GM18873 (cell line): Measurements from ENCODE around the gene SIRT5.

Experiments
- ATAC-seq: cut with Tn5 transposase; IDR thresholded peaks from one replicate; pipeline ENCODE4 v1.9.1; 2021; ENCODE audit warnings: mild to moderate bottlenecking, moderate library complexity, moderate number of reproducible peaks; ENCODE audit not compliant: unreplicated experiment, low FRiP score

The SIRT5 gene

DNA sequence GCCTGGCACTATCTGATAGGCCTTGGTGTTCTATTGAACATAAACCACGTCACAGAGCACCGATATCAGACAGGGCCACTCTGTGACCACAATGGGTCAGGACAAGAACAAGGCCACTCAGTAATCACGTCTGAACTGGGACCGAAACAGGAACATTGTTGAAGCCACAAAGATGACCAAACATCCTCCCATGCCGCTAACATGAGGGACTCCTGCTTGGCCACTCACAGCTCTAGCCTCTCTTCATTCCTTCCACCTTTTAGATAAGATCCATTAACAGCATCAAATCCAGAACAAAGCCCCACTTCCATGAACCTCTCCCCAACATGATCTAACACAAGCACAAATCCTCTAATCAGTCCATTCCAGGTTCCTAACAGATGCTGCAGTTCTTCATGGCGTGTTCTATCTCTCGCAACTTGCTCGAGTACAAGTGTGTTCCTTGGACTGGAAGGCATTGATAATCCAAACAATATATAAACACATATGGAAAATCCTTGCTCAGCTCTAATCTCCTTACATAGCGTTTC lies 7.4 kb downstream of the SIRT5 start:
- no peak for ATAC-seq

DNA sequence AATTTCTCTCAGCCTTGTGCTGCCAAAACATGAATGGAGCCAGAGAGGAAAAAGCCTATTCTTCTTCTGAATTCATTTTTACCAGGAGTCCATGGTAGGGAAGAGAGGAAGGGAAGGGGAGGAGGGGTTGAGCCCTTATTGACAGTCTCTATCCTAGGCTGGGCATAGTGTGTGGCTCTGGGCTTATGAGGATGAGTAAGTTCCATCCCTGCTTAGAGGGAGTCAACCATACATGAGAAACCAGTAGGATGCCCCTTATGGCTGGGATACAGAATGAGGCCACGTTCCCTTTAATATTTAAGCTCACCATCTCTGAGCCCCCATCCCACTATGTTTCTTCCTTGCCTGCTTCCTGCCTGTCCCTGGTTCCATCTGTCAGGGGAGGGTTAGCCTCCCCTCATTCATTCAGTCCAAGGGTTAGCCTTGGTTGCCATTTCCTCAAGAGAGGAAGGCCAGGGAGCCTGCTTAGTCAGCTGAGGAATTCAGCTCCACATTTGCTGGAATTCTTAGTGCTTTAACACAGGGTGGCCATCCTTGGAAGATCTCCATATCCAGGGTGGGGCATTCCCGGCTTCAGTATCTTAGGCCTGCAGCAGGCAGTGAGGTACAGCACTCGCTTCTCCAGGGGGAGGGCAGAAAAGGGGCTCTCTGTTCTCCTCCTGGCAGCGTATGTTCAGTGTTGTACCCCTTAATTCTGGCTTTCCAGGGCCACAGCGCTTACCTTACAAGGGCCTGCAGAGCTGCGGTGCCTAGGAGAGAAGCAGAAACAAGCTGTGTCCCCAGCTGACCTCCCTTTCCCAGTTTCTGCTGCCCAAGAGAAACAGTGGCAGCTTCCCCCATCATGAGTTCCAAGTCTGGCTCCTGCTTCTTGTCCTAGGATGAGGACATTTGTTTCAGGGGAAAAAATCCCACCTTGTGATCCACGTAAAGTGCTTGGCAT lies 12.5 kb downstream of the SIRT5 start:
- ATAC-seq: no peak

DNA sequence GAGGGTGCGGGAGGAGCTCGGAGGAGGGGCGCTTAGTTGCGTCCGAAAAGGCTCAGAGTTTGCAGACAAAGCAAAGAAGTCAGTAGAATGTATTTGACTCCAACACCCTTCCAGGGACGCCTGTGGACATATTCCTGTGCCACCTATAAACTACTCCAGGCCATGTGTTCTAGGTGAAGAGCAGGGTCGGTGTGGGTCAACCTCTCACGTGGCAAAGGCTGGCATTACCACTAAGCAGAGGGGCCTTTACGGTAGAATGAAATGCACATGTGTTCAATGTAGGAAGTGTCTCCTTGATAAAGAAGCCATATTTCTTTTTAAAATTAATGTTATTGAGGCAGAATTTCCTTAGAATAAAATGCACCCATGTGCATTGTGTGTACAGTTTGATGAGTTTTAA lies 15.4 kb downstream of the SIRT5 start:
- ATAC-seq: no peak

DNA sequence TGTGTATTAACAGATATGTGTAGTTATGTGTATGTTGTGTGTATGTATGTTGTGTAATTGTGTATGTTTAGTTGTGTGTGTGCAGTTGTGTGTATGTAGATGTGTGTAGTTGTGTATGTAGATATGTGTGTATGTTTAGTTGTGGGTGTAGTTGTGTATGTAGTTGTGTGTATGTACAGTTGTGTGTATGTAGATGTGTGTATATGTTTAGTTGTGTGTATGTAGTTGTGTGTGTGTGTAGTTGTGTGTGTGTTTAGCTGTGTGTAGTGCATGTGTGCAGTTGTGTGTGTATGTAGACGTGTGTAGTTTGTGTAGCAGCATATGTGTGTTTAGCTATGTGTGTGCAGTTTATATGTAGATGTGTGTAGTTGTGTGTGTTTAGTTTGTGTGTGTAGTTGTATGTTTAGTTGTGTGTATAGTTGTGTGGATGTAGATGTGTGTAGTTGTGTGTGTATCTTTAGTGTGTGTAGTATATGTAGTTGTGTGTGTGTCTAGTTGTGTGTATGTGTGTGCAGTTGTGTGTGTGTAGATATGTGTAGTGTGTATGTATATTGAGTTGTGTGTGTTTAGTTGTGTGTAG lies 16.3 kb downstream of the SIRT5 start:
- ATAC-seq: no peak

DNA sequence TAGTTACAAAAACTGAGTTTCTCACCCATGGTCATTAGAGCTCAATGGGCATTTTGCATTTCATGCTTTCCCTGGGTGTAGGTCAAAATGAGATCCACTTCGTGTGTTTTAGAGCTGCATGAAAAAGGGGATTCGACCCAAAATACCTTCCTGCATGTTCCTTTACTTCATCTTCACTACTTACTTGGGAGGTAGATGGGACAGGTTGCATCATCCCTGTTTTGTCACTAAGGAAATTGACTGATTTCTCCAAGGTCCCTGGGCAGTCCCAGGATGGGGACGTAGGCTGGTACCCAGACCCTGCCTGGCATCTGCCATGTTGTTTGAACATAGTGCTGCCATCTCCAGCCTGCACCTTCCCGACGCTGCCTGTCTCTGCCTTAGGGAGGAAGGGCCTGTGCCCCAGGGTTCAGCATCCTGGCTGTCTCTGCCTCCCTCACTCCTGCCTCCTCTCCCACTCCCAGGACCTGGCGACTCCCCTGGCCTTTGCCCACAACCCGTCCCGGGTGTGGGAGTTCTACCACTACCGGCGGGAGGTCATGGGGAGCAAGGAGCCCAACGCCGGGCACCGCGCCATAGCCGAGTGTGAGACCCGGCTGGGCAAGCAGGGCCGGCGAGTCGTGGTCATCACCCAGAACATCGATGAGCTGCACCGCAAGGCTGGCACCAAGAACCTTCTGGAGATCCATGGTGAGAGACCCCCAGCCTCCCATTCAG lies 17.0 kb downstream of the SIRT5 start:
- no peak for ATAC-seq

DNA sequence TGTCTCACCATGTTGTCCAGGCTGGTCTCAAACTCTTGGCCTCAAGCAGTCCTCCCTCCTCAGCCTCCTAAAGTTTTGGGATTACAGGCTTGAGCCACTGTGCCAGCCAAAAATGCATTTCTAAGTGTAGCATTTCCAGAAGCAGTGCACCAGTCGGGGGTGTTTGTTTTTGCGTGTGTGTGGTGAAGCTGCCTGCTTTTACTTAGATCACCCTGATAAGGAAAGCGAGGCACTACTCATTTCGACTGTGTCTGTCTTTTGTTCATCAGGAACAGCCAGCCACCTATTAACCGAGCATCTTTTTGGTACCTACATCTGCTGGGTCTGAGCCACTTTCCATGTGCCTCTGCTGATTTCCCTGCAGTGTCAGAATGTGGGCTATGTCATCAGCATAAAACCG lies 18.7 kb downstream of the SIRT5 start:
- no peak for ATAC-seq

DNA sequence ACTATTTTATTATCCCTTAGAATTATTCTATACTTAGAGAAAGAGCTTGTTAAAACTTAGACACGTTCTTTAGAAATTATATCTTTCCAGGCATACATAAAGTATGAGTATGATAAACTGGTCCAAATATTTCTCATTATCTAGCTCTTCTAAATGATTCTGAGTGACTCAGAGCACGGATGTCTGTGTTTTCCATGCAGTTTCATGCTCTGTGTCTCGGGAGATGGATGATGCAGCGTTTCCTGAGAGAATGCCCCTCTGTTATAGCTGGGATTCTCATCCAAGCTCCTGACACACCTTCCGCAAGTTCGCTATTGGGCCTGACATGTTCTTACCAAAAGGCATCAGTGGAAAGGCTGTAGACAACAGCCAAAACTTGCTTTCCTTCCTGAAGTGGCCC lies 19.3 kb downstream of the SIRT5 start:
- no peak for ATAC-seq

DNA sequence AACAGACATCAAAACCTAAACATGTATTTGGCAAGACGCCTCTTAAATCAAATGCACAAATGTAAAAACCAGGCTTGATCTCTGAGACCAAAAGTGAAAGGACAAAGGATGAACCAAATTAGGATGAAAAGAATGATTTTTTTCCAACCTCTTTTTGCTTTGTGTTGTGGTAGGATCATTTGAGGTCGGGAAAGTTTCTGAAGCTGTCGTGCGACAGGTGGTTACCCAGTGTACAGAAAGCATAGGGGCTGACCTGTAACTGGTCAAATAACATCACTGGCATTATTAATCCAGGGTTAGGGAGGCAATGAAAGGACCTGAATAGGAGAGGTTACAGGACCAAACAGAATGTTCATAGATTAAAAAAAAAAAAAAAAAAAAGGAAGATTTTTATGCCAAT lies 22.7 kb downstream of the SIRT5 start:
- ATAC-seq: no peak

DNA sequence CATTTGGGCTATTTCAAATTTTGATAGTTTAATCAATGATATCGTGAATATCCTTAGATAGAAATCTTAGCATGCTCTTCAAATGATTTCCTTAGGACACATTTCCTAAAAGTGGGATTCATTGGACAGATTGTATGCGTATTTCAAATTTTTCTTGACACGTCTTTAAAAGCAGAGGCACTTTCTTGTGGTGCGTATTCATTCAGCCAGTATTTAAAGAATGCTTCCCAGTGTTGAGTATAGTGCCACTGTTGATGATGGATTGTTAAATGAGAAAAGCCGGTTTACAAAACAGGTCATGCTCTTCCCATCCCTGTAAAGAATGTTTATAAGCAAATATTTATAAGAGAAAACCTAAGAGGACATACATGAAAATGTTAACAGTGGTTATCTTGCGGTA lies 25.6 kb downstream of the SIRT5 start:
- no peak for ATAC-seq

DNA sequence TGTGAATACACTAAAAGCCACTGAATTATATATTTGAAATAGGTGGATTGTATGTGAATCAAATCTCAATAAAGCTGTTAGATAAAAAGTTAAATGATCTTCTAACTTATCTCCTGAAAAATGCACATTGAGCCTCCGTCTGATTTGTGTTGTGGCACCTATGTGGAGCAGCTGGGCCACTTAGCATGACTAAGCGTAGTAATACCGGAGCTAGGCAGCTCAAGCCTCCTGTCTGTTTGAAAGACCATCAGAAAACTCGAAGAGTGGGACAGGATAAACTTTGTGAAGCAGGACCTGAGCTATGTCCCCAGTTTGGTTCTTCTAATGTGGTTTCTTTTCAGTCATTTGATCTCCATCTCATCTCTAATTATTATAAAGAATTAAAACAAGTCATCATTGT lies 29.7 kb downstream of the SIRT5 start:
- ATAC-seq: no peak

DNA sequence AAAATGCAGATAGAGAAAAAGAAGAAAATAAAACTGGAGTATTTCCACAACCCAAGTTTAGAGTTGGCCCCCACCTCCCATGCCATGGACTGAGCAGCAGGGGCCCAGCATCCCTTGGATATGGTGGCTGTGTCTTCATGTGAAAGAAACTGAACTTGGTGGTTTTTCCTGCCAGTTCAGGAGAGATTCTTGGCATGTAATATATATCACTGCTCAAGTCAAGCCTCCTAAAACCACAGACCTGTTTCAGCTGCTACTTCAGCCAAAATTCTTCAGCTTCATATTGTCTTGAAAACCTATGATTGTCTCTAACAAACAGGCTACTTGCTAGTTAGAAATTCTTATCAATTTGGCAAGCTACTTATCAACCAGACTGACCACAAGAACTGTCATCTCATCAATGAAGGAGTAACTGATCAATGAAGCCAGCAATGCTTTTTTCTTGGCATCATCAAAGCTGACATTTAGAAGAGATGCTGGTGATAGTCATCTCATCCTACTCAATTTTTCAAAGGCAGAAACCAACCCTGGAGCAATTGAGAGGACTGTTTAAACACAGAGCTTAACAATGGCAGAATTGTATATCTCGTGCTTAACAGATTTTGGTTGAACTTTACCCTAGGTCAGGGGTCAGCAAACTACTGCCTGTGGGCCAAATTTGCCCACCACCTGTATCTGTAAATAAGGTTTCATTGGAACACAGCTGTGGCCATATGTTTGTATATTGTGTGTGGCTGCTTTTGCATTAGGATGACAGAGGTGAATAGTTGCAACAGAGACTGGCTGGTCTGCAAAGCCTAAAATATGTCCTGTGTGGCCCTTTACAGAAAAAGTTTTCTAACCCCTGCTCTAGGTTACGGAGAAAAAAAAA lies 30.4 kb downstream of the SIRT5 start:
- no peak for ATAC-seq

DNA sequence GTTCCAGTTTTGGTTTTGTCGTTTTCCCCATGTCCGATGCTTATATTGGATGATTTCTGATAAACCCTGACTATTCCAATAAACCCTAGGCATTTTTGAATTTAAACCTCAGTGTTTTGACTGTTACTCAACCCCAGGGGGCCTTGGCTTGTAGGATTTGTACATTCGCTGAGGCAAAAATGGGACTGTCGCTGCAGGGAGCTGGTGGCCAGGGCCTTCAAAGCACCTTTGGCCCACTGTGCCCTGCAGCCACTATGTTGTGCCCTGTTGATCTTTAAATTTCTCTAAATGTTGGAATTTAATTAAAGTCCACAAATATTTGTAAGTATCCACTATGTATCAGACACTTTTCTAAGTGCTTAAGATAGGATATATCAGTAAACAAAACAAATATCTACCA lies 31.2 kb downstream of the SIRT5 start:
- no peak for ATAC-seq

DNA sequence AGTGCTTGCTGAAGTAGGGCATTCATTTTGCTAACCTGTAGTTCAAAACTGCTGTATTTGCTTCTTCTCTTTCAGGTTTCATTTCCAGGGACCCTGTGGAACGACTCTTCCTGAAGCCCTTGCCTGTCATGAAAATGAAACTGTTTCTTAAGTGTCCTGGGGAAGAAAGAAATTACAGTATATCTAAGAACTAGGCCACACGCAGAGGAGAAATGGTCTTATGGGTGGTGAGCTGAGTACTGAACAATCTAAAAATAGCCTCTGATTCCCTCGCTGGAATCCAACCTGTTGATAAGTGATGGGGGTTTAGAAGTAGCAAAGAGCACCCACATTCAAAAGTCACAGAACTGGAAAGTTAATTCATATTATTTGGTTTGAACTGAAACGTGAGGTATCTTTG lies 37.3 kb downstream of the SIRT5 start:
- ATAC-seq: no peak

DNA sequence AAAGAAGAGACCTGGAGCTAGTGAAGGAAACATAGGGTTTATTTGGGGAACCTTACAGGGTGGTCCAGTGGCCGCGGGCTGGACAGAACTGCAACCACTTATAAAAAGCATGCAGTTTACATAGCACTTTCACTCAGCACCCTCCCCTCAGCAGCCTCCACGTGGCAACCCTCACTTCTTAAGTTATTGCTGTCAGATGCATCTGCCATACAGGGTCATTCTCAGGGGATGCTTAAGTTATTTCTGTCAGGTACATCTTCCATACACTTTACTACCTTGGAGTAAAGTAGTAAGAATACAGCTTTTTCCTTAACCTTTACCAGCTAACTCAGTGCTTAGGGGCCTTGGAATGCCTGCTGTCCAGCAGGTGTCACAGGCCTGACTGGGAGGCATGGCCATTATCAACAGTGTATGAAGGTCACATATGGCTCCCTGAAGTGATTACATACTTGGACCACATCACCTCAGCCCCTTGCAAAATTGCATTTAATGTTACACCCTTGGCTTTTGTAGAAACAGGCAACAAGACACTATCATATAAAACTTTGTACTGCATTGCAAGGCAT lies 38.7 kb downstream of the SIRT5 start:
- ATAC-seq: no peak

DNA sequence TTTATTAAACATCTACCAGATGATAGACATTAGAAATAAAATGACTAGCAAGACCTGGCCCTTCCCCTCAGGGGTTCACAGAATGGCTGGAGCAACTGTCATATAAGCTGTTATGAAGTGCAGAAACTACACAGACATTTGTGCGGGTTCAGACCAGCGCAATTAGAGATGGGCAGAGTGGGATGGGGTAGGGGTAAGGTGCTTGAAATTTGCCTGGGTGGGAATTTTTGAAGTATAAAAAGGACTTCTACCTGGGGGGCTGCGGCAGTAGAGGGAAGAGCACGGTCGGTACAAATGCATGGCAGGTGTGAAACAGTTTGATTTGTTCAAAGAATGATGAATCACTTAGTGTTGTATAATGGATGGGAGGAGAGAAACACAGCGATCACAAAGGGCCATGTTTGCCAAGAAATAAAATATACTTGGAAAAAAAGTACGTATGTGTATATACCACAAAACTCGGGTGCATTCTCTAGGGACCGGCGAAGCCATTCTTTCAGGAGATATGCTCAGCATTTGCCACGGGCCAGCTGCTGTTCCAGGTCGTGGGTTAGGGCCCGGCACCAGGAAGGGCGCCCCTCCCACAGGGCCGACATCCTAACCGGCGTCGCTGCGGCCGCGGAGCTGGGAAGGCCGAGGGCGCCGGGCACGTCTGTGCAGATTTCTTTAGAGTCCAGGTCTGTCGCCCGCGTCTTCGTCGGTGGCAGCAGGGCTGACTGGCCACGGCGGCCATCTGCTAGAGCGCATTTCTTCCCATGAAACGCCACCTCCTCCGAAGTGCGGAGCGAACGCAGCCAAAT lies 39.9 kb downstream of the SIRT5 start:
- peak; percentile 7 for ATAC-seq

DNA sequence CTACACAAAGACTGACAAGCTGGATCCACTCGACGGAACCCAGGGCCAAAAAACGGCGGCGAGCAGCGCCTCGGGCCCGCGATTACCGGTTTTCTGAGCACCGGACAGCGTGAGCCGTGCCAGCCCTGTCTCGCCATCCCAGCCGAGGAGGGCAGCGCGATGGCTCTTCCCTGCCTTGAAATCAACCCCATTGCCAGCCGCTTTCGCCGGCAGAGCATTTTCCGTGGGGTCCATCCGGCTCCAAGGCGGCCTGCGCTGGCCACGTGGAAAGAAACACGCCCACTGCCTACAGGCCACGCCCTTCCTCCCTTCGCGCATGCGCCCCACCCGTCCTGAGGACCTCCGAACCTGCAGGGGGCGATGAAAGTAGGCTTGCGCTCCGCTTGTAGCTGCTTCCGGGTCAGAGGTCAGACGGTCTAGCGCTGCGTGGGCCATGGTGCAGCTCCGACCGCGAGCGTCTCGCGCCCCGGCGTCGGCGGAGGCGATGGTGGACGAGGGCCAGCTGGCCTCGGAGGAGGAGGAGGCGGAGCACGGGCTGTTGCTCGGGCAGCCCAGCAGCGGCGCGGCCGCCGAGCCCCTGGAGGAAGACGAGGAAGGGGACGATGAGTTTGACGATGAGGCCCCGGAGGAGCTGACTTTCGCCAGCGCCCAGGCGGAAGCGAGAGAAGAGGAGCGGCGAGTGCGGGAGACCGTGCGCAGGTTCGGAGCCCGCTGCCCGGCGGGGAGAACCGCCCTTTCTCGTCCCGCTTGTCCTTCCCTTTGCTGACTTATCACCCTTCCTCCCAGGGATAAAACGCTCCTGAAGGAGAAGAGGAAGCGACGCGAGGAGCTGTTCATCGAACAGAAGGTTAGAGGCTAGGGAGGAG lies 40.8 kb downstream of the SIRT5 start, which contains the start of gene NOL7:
Gene NOL7 (plus strand): TSS at position 410 of the 866 bp plus-strand sequence. CDS start 24 bp downstream, at position 434.
- ATAC-seq: peak; percentile 89

DNA sequence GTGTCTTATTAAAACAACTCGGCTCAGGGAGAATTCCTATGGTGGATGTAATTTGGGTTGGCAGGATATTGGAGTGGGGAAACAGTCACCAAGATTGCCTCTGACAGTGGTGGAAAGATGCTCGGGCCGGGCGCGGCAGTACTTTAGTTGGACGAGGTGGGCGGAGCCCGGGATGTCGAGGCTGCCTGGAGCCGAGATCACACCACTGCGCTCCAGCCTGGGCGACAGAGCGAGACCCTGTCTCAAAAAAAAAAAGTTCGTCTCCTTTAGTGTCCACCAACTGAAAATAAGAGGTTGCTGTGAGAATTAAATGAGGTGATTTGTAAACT lies 41.4 kb downstream of the SIRT5 start:
- no peak for ATAC-seq

DNA sequence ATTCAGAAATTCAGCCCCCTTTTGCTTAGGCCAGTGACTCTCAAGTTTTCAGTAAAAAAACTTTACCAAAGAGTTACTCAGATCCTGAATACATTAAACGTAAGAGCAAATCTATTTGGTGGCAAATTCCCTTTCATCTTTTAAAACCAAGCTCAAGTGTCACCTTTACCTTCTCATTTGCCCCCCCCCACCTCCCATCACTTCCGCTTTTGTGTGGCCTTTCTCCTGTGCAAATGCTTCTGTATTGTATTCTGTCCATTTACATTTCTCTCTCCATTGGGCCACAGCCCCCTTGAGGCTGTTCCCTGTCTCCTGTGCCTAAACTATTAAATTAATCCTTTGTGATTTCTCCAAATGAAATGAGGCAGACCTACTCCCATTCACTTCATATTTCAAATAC lies 42.7 kb downstream of the SIRT5 start:
- no peak for ATAC-seq
